H1 (cell line): ENCODE results near the gene SPANXN5. TPM values are rescaled to one million over a fixed set of nuclear protein-coding genes. Genes with fewer than 3 reads are reported as not detected.
"Not testable (repeated sequence)": the region's sequence is repeated elsewhere in the genome, so short reads cannot be mapped to it uniquely, and the experiment has no call there.

Experiments
- CTCF ChIA-PET: fragments of 300-600 bp; sonication (Branson Sonifier 250); formaldehyde crosslinking; loops from one replicate; lab custom pipeline; 2021; ENCODE audit not compliant: partially characterized antibody; lab: Charles Lee
- POLR2A ChIA-PET: fragments of 300-600 bp; sonication (Branson Sonifier 250); formaldehyde crosslinking; loops from one replicate; lab custom pipeline; 2021; ENCODE audit warnings: inconsistent platforms; ENCODE audit not compliant: partially characterized antibody; lab: Charles Lee
- DNase-seq, 2 experiments: peaks; one replicate each; pipeline versions ENCODE4 v3.0.0 to v3.0.0-alpha.2; 2010 to 2022; ENCODE audit warnings: low spot score in 2 of 2, low read depth in 1 of 2, mixed read lengths in 1 of 2
- FAIRE-seq: peaks from 2 replicates; lab custom pipeline; 2011; peaks lifted over from hg19 to GRCh38; lab: Jason Lieb, UNC
- H2AFZ ChIP-seq: 2 replicates; pipeline ENCODE4 v1.8.1; 2012; ENCODE audit warnings: low read length, inconsistent platforms
- H2AK5ac ChIP-seq: 2 replicates; pipeline ENCODE4 v1.6.1; 2013; ENCODE audit warnings: low read depth, low read length
- H2BK120ac ChIP-seq: replicated peaks from 2 replicates; pipeline ENCODE3; 2013; ENCODE audit warnings: low read depth, low read length, inconsistent platforms
- H2BK12ac ChIP-seq: 2 replicates; pipeline ENCODE4 v1.6.1; 2013; ENCODE audit warnings: low read depth, low read length
- H2BK15ac ChIP-seq: 2 replicates; pipeline ENCODE4 v1.6.1; 2013; ENCODE audit warnings: low read length
- H2BK20ac ChIP-seq: 2 replicates; pipeline ENCODE4 v1.6.1; 2013; ENCODE audit warnings: low read length
- H2BK5ac ChIP-seq: 2 replicates; pipeline ENCODE4 v1.6.1; 2013; ENCODE audit warnings: low read depth, low read length
- H3K14ac ChIP-seq: 2 replicates; pipeline ENCODE4 v1.6.1; 2013; ENCODE audit warnings: inconsistent platforms; ENCODE audit not compliant: insufficient read length
- H3K18ac ChIP-seq: 2 replicates; pipeline ENCODE4 v1.6.1; 2013; ENCODE audit warnings: low read length; ENCODE audit errors: extremely low read depth
- H3K23ac ChIP-seq: 2 replicates; pipeline ENCODE4 v1.6.1; 2013; ENCODE audit warnings: inconsistent platforms; ENCODE audit not compliant: insufficient read length
- H3K23me2 ChIP-seq: 2 replicates; pipeline ENCODE4 v1.6.1; 2013; ENCODE audit warnings: low read depth, low read length
- H3K27ac ChIP-seq: 2 replicates; pipeline ENCODE4 v1.6.1; 2011; ENCODE audit warnings: low read depth, low read length, inconsistent platforms
- H3K27me3 ChIP-seq, 4 experiments: replicated peaks in 1 of 4; 1 replicate in 1 of 4; 2 replicates in 3 of 4; pipeline versions ENCODE4 v1.6.1 to v1.8.1; 2011 to 2013; ENCODE audit warnings: low read length in 3 of 4, mild to moderate bottlenecking in 3 of 4, inconsistent platforms in 2 of 4, mixed read lengths in 2 of 4, moderate library complexity in 1 of 4; ENCODE audit not compliant: control insufficient read depth in 3 of 4, insufficient read depth in 3 of 4; ENCODE audit errors: extremely low read depth in 1 of 4
- H3K36me3 ChIP-seq, 4 experiments: 2 replicates each; pipeline versions ENCODE4 v1.6.1 to v1.8.1; 2011 to 2013; ENCODE audit warnings: mild to moderate bottlenecking in 4 of 4, low read length in 3 of 4, moderate library complexity in 2 of 4, control low read depth in 1 of 4, inconsistent platforms in 1 of 4; ENCODE audit not compliant: insufficient read depth in 4 of 4, control insufficient read depth in 2 of 4
- H3K4ac ChIP-seq: replicated peaks from 2 replicates; pipeline ENCODE3; 2013; ENCODE audit warnings: low read length, low read depth, mixed read lengths, inconsistent platforms; ENCODE audit not compliant: insufficient read length
- H3K4me1 ChIP-seq, 4 experiments: replicated peaks in 1 of 4; 1 replicate in 1 of 4; 2 replicates in 3 of 4; pipeline versions ENCODE4 v1.6.1 to v1.8.1; 2011 to 2013; ENCODE audit warnings: low read length in 3 of 4, inconsistent platforms in 2 of 4, mixed read lengths in 1 of 4; ENCODE audit not compliant: insufficient read depth in 4 of 4, control insufficient read depth in 3 of 4
- H3K4me2 ChIP-seq, 2 experiments: 2 replicates each; pipeline versions ENCODE4 v1.6.1 to v1.8.1; 2011 to 2013; ENCODE audit warnings: low read depth in 2 of 2, low read length in 2 of 2, control low read depth in 1 of 2, inconsistent platforms in 1 of 2, mild to moderate bottlenecking in 1 of 2; ENCODE audit not compliant: insufficient read depth in 1 of 2
- H3K4me3 ChIP-seq, 4 experiments: fragments of 200-600, 300-600 bp in 1 of 4; sonication (generic), shearing (Covaris generic), sonication (Bioruptor Twin) in 1 of 4; 2 replicates each; pipeline versions ENCODE4 v1.5.1 to v1.8.1; 2011 to 2016; ENCODE audit warnings: low read length in 4 of 4, low read depth in 3 of 4, control low read depth in 2 of 4, inconsistent platforms in 2 of 4, mild to moderate bottlenecking in 2 of 4, mixed read lengths in 1 of 4, moderate library complexity in 1 of 4; ENCODE audit not compliant: insufficient read depth in 2 of 4; ENCODE audit errors: extremely low read depth in 1 of 4
- H3K56ac ChIP-seq: replicated peaks from 2 replicates; pipeline ENCODE3; 2013; ENCODE audit warnings: low read depth, mild to moderate bottlenecking, mixed read lengths, low read length, inconsistent platforms; ENCODE audit not compliant: insufficient read length
- H3K79me1 ChIP-seq: 2 replicates; pipeline ENCODE4 v1.6.1; 2013; ENCODE audit warnings: low read depth, low read length, control low read depth
- H3K79me2 ChIP-seq, 2 experiments: 2 replicates each; pipeline versions ENCODE4 v1.6.1 to v1.8.1; 2012 to 2013; ENCODE audit warnings: low read length in 2 of 2, mild to moderate bottlenecking in 2 of 2, inconsistent platforms in 1 of 2; ENCODE audit not compliant: insufficient read depth in 2 of 2, control insufficient read depth in 1 of 2
- H3K9ac ChIP-seq, 4 experiments: replicated peaks in 1 of 4; 1 replicate in 1 of 4; 2 replicates in 3 of 4; pipeline versions ENCODE4 v1.6.1 to v1.8.1; 2011 to 2013; ENCODE audit warnings: low read depth in 3 of 4, low read length in 3 of 4, control low read depth in 2 of 4, mild to moderate bottlenecking in 2 of 4, moderate library complexity in 2 of 4, inconsistent platforms in 1 of 4; ENCODE audit errors: extremely low read depth in 1 of 4
- H3K9me3 ChIP-seq, 2 experiments: 2 replicates each; pipeline versions ENCODE4 v1.6.1 to v1.8.1; 2012 to 2013; ENCODE audit warnings: mild to moderate bottlenecking in 2 of 2, moderate library complexity in 2 of 2, control low read depth in 1 of 2, inconsistent platforms in 1 of 2, low read depth in 1 of 2, low read length in 1 of 2, mixed read lengths in 1 of 2; ENCODE audit not compliant: insufficient read depth in 2 of 2
- H4K20me1 ChIP-seq, 2 experiments: replicated peaks in 1 of 2; 2 replicates each; pipeline versions ENCODE3 to v1.8.1; 2011 to 2013; ENCODE audit warnings: inconsistent platforms in 2 of 2, low read length in 2 of 2, mild to moderate bottlenecking in 1 of 2; ENCODE audit not compliant: insufficient read depth in 2 of 2, control insufficient read depth in 1 of 2
- H4K5ac ChIP-seq: 2 replicates; pipeline ENCODE4 v1.6.1; 2013; ENCODE audit warnings: low read length, low read depth, mixed read lengths, inconsistent platforms; ENCODE audit not compliant: insufficient read length
- H4K8ac ChIP-seq: 2 replicates; pipeline ENCODE4 v1.8.0; 2013; ENCODE audit warnings: mild to moderate bottlenecking, moderate library complexity, low read length, inconsistent platforms; ENCODE audit not compliant: insufficient read depth; ENCODE audit errors: extremely low read depth
- H4K91ac ChIP-seq: replicated peaks from 2 replicates; pipeline ENCODE3; 2013; ENCODE audit warnings: low read length, mixed read lengths, inconsistent platforms; ENCODE audit not compliant: insufficient read length
- WGBS, 2 experiments: shearing (Covaris generic) in 1 of 2; methylation state at CpG; one replicate each; pipeline versions ENCODE4 v1.1.6 to v1.1.7; 2013 to 2015; ENCODE audit warnings: low lambda C conversion rate in 2 of 2, mixed read lengths in 2 of 2, inconsistent platforms in 1 of 2, low coverage in 1 of 2, missing lambda C conversion rate in 1 of 2; ENCODE audit not compliant: insufficient replicate concordance in 2 of 2, insufficient coverage in 1 of 2, insufficient read length in 1 of 2; ENCODE audit errors: extremely low coverage in 1 of 2, missing lambda C conversion rate in 1 of 2; 5-methylcytosine and 5-hydroxymethylcytosine counted together
- polyA plus RNA-seq, 7 experiments: library from polyadenylated mRNA; depleted of rRNA in 3 of 7; stranded (reverse) in 5 of 7; unstranded in 2 of 7; fragments of >200 nt in 5 of 7; fragments of 200-250 nt in 2 of 7; gene quantifications; 1 replicate in 5 of 7; 2 replicates in 1 of 7; 4 replicates in 1 of 7; pipeline versions ENCODE4 v1.2.1 to v1.2.3, GENCODE V29; 2011 to 2013; ENCODE audit warnings: missing spikeins in 2 of 7, mixed read lengths in 2 of 7
- total RNA-seq: library from RNA; stranded (reverse); fragmentation: NEBNext Ultra II Directional; extraction: Animal tissue kit (Norgen Biotek cat#: 25700); gene quantifications from 2 replicates; pipeline ENCODE4 v1.2.1, GENCODE V29; 2021

The SPANXN5 gene
- total and polyA plus RNA-seq, 2 of the 8 experiments (the other 6 are each of a cell fraction or from before 2014, with no cell fraction given), result not detected

- H3K9ac ChIP-seq, H3K4me1 ChIP-seq, CTCF ChIA-PET, H2AFZ ChIP-seq, H3K56ac ChIP-seq, H3K4me2 ChIP-seq, H4K20me1 ChIP-seq, H4K5ac ChIP-seq, H2BK15ac ChIP-seq, H4K8ac ChIP-seq, H2AK5ac ChIP-seq, H2BK12ac ChIP-seq, H3K18ac ChIP-seq, H3K27me3 ChIP-seq, H3K4ac ChIP-seq, H3K9me3 ChIP-seq, DNase-seq, H3K27ac ChIP-seq, H3K36me3 ChIP-seq, H3K79me1 ChIP-seq, POLR2A ChIA-PET, H3K14ac ChIP-seq, H2BK20ac ChIP-seq, H3K23me2 ChIP-seq, H4K91ac ChIP-seq, H3K4me3 ChIP-seq, H2BK120ac ChIP-seq, H2BK5ac ChIP-seq, H3K79me2 ChIP-seq, H3K23ac ChIP-seq, FAIRE-seq: not testable (repeated sequence)
- 66% methylated on average over 2 of the region's 2 CpGs; no CpG with 5 or more reads in 1 of the 2 experiments for WGBS, 2 experiments
Observed at GRCh38 chrX:52804876-52805275, 7.6 kb upstream of the SPANXN5 start.

- H4K5ac ChIP-seq, H2AK5ac ChIP-seq, H3K4me2 ChIP-seq, H3K18ac ChIP-seq, H3K56ac ChIP-seq, H4K91ac ChIP-seq, H3K9ac ChIP-seq, POLR2A ChIA-PET, H3K79me2 ChIP-seq, DNase-seq, H2BK20ac ChIP-seq, CTCF ChIA-PET, H2BK15ac ChIP-seq, H3K4ac ChIP-seq, H3K27me3 ChIP-seq, H3K36me3 ChIP-seq, FAIRE-seq, H2BK12ac ChIP-seq, H2BK5ac ChIP-seq, H3K23me2 ChIP-seq, H3K14ac ChIP-seq, H2AFZ ChIP-seq, H4K20me1 ChIP-seq, H3K4me1 ChIP-seq, H4K8ac ChIP-seq, H2BK120ac ChIP-seq, H3K27ac ChIP-seq, H3K79me1 ChIP-seq, H3K23ac ChIP-seq, H3K4me3 ChIP-seq, H3K9me3 ChIP-seq: not testable (repeated sequence)
- 61% methylated on average over 3 of the region's 11 CpGs; no CpG with 5 or more reads in 1 of the 2 experiments for WGBS, 2 experiments
Observed at GRCh38 chrX:52773504-52773903, 23.7 kb downstream of the SPANXN5 start.
